GM21717 (cell line): ENCODE measurements around the gene NHERF2.
"Not testable (repeated sequence)": the region's sequence is repeated elsewhere in the genome, so short reads cannot be mapped to it uniquely, and the experiment has no call there.

Experiments
- ATAC-seq: cut with Tn5 transposase; IDR thresholded peaks from one replicate; pipeline ENCODE4 v1.9.1; 2021; ENCODE audit warnings: mild to moderate bottlenecking, moderate library complexity; ENCODE audit not compliant: unreplicated experiment

NHERF2 gene

DNA sequence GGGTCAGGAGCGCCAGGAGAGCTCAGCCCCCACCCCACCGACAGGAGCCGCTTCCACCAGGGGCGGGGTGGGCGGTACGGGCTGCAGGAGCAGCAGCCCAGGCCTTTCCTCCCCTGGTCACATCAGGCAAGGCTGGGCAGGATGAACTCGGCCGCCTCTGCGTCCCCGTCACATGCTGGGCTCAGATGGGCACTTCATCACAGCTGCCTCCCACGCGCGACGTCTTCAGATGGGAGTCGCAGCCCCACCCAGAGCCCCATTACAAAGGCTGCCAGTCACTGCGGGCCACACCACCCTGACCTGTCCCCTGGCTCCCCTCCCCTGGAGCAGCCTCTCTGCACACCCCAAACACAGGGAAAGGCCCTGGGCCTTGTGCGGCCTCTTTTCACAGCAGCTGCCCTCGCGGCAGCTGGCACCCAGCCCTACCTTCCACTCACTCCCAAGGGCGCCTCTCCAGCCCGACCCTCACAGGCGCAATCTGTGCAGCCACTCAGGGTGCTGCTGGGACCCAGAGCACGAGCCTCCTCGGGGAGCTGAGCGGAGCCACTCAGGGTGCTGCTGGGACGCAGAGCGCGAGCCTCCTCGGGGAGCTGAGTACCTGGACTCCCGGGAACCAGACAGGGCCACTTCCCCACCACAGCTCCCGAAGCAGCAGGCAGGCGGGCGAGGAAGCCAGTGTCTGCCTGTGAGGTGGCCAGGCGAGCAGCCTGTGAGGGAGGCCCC, 21.7 kb upstream of the NHERF2 start:
- ATAC-seq: no peak

DNA sequence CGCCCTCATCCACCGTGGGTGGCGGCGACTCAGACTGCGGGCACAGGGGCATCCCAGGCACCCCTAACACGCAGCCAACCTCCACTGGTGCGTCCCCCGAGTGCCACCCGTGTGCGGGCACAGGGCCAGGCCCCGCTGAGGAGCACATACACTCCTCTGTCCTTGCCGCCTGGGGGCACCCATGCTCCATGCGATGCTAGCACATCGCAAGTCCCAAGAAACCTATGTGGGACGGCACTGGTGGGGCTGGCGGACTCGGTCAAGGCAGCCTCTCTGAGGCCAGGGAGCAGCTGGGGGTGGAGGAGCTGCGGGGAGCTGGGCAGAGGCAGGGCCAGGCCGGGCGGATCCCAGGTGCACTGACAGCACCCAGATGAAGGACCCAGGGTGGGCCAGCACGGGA, 21.1 kb upstream of the NHERF2 start:
- ATAC-seq: no peak

DNA sequence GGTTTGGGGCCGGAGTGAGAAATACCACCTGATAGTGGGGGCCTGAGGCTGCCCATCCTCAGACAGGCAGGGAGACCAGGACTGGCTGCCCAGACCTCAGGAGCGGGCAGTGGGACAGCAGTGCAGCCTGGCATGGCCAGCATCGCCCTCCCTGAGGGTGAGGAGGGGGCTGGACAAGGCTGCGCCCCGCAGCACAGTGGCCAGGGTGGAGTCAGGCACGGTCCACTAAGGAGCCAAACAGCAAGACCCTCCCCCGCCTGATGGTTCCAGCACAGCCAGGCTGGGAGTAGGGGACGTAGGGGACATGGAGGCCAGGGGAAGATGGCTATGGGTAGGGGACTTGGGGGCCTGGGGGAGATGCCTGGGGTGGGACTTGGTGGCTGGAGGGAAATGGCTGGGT, 20.4 kb upstream of the NHERF2 start:
- no peak for ATAC-seq

DNA sequence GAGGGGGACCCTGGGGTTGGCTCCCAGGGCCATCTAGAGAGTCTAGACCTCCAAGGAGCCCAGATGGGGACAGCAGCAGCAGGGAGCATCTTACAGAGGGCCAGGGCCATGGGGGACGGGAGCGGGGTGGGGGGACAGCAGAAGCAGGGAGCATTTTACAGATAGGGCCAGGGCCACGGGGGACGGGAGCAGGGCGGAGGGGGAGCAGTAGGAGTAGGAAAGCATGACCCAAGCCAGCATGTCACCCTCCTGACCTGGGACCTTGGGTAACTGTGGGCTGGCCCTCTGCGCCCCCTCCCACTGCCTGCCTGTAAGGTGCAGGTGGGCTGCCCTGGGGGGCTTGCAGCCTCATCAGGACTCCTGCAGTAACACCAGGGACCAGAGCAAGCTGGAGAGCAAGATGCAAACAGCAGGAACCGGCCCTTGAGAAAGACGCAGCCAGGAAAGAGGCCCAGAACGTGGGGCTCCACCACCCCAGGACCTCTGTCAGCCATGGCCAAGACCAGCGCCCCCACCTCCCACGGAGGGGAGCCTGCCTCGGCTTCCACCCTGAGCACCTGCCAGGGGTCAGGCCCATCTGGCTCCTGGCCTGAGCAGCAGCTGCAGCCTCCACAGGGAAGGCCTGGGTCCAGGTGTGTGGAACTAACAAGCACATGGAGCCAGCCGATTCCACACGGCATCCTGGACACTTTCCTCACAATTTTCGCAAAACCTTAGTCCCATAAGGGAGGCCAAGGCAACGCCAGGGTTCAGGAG, 19.4 kb upstream of the NHERF2 start:
- ATAC-seq: no peak

DNA sequence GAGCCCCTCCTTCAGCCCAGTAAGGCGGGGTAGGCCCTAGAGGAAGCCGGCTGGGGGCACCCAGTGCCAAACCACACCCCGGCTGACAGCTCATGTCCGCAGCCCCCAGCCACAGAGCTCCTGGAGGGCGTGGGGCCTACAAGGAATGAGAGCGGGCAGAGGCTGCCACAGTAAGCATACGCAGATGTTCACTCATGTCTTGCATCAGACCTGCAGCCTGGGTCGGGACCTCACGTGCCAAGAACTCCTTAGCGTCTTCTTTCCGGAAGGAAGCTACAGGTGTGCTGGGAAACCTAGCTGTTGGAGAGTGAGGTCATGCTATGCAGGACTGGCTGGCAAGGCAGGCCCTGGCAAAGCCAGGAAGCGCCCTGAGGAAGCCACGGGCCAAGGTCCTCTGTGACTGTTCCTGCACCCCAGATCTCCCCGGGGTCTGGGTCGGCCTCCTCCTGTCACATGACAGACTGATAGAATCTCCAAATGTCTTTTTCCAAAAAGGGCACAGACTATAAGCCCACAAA, 18.6 kb upstream of the NHERF2 start:
- ATAC-seq: no peak

DNA sequence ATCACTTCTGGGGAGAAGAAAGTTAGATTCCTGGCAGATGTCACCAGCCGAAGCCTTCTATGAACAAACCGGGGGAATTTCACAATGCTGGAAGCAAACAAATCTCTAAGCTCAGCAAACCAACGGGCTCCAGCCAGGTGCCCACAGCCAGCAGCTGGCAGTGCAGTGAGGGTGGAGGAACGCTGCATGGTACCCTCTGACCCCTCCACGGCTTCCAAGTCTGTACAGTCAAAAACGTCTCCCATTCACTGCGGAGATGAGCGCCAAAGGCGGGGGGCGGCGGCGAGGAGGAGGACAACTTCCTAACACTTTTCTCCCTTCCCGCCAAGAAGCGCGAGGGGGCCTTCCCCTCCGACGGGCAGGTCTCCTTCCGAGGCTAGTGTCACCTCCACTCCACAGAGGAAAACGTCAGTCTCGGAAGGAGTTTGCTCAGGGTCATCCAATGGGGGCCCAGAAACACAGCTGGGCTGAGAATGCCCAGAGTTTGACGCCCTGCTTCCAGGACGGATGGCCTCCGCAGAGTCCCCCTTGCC, 18.0 kb upstream of the NHERF2 start:
- ATAC-seq: no peak

DNA sequence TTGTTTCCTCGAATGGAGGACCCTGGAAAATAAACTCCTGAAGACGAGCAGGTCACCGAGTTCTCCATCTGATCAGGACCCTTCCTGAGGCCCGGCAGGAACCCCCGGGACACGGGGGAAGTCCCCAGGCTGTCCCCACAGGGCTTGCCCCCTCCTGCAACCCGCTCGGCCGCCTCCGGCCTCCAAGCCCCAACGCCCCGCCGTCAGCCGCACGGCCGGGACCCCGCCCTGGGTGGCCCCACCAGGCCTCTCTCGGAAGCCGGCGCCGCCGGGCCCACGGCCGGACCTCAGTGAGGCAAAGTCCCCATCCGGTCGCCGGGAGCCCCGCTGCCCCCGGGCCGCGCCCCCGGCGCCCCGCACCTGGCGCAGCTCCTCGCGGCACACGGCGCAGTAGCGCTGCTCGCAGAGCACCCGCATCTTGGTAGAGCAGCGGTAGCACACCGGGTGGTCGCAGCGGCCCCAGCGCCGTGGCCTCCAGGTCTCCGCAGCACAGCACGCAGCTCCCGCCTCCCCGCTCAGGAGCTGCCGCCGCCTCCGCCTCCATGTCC, 17.5 kb upstream of the NHERF2 start:
- ATAC-seq: peak; percentile 20

DNA sequence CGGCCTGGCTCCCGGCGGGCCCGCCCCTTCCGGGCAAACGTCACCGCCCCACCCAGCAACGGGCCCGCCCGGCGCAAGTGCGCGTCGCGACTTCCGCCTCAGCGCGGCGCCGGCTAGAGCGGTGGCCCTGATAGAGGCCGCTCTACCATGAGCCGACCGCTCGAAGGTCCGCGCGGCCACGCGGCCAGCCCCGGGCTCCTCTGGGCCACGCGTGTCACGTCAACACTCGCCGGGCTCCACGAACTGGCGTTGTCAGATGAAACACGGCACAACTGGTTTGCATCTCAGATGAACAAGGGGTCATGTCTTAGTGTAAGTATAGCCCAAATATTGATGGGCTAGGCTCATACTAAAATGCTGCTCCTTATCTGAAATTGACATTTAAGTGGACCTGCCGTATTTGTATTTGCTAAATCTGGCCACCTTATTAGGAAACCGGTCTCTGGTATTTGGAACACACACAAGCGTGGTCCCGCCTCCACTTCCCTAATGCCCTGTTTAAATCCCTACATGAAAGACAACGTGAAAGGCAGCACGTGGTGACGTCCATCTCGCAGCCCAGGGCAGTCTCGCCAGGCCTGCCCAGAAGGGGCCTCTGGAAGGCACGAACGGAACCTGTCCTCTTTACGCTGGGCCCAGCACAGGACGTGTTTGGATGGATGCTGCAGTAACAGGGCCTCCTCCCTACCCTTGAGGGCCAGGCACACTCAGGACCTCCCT, 16.8 kb upstream of the NHERF2 start, which contains the start of gene ZNF598:
Gene ZNF598 (minus strand): TSS at position 31 of the 720 bp plus-strand sequence.
- peak; percentile 66 for ATAC-seq

DNA sequence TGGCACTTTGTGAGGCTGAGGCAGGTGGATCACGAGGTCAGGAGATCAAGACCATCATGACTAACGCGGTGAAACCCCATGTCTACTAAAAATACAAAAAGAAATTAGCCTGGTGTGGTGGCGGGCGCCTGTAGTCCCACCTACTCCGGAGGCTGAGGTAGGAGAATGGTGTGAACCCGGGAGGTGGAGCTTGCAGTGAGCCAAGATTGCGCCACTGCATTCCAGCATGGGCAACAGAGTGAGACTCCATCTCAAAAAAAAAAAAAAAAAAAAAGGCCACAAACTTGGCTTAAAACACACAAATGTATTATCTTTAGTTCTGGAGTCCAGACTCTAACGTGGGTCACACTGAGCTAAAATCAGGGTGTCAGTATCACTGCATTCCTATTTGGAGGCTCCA, 15.0 kb upstream of the NHERF2 start:
- ATAC-seq: not testable (repeated sequence)

DNA sequence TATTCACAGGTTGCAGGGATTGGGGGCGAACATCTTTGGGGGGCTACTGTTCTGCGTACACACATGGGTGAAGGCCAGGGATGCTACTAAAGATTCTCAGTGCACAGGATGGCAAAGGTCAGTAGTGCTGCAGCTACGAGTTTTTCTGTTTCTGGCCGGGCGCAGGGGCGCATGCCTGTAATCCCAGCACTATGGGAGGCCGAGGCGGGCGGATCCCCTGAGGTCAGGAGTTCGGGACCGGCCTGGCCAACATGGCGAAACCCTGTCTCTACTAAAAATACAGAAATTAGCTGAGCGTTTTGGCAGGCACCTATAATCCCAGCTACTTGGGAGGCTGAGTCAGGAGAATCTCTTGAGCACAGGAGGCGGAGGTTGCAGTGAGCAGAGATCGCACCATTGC, 13.2 kb upstream of the NHERF2 start:
- ATAC-seq: no peak

DNA sequence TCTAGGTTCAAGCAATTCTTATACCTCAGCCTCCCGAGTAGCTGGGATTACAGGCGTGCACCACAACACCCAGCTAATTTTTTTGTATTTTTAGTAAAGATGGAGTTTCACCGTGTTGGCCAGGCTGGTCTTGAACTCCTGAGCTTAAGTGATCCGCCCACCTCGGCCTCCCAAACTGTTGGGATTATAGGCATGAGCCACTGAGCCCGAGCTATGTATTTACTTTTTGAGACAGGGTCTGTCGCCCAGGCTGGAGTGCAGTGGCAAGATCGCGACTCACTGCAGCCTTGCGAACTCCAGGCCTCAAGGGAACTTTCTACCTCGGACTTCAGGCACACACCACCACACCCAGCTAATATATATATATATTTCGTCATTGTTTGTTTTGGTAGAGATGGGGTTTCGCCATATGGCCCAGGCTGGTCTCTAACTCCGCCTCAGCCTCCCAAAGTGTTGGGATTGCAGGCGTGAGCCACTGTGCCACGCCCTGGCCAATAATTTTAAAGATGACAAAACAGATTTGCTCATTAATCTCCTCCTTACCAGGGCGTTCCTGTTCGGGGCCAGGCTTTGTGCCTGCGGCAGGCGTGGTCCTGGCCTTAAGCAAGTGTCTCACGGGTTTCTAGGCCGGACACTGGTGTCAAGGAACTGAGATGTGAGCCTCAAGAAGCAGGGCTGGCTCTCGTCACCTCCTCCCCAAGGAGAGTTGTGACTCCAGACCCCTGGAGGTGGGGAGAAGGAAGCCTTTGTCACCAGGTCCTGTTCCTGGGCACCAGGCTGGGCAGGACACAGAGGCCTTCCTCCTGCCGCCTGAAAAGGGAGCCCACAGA, 11.4 kb upstream of the NHERF2 start:
- no peak for ATAC-seq

DNA sequence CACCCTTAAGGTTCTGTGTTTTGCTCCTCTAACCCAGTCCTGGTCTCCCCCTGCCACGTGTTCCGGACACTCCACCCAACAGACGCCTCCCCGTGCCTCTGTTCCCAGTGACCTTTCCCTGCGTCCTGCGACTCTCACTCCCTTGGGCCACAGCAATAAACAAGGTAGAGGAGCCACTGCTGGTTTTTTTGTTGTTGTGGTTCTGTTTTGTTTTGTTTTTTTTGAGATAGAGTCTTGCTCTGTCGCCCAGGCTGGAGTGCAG, 10.8 kb upstream of the NHERF2 start:
- ATAC-seq: no peak

DNA sequence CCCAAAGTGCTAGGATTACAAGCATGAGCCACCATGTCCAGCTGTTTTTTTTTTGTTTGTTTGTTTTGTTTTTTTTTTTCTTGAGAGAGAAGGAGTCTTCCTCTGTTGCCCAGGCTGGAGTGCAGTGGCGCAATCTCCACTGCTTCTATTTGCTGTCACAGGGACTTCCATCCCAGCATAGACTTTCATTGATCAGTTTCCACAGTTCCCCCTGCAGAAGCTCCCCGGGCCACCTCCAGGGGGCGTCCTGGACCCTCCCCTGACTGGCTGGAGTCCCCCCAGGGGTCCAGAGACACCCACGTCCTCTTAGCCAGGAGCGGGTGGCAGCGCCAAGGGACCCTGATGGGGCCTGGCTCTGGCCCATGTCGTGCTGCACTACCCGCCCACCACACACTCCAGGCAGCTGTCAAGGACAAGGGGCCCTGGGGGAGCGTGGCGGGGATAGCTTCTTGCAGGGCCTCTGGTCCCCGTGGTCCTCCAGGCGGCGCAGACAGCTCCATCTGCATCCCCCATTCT, 10.2 kb upstream of the NHERF2 start:
- no peak for ATAC-seq

DNA sequence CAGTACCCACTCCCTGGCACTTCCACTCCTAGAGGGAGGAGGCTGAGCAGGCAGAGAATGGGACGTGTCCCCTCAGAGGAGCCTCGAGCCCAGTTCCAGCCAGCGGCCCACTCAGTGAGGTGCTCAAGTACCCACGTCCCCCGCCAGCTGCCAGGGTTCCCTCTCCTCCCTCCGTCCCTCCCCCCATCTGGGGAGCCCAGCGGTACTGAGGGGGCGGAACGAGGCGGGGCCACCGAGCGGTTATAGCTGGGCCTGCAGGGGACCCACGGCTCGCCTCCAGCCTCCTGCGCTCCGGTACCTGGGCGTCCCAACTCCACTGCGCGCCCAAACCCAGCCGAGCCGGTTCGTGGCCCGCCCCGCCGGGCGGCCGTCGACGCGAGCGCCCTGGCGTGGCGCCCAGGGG, 7.2 kb upstream of the NHERF2 start, which contains the start of gene NPW:
Gene NPW (plus strand): TSS at position 268 of the 403 bp plus-strand sequence.
- no peak for ATAC-seq

DNA sequence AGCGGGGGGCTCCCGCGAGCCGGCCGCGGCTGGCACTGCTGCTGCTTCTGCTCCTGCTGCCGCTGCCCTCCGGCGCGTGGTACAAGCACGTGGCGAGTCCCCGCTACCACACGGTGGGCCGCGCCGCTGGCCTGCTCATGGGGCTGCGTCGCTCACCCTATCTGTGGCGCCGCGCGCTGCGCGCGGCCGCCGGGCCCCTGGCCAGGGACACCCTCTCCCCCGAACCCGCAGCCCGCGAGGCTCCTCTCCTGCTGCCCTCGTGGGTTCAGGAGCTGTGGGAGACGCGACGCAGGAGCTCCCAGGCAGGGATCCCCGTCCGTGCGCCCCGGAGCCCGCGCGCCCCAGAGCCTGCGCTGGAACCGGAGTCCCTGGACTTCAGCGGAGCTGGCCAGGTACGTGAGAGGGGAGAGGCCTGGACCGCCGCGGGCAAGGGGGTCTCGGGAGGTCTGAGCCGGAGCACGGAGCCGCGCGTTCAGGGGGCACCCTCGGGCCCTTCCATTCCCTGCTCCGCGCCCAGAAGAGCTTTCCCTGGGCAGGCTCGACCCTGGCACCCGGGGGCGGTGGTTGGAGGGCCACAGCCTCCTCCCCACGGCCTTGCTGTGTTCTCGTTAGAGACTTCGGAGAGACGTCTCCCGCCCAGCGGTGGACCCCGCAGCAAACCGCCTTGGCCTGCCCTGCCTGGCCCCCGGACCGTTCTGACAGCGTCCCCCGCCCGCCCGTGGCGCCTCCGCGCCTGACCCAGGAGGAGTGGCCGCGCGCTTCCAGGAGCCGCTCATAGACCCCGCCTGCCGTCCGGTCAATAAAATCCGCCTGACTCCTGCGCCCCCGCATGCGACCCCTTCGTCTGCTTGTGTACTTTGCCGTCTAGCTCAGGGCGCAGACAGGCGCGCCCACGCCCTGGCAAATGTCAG, 6.5 kb upstream of the NHERF2 start:
- no peak for ATAC-seq

DNA sequence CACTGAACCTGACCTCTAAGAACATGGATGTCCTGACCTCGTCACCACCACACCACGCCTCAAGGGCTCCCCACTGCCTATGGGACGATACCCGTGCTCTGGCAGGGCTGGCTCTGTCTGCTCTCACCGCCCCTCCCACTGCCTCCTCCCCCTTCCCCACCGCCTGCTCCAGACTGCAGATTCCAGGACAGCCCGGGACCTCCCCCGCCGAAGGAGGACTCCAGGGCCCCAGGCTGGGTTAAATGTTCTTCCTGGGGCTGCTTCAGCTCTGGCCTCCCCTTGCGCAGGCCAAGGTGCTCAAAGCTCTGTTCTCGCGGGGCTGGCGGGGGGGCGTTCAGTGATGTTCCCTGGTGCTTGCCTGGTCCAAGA, 4.0 kb upstream of the NHERF2 start:
- ATAC-seq: peak; percentile 19

DNA sequence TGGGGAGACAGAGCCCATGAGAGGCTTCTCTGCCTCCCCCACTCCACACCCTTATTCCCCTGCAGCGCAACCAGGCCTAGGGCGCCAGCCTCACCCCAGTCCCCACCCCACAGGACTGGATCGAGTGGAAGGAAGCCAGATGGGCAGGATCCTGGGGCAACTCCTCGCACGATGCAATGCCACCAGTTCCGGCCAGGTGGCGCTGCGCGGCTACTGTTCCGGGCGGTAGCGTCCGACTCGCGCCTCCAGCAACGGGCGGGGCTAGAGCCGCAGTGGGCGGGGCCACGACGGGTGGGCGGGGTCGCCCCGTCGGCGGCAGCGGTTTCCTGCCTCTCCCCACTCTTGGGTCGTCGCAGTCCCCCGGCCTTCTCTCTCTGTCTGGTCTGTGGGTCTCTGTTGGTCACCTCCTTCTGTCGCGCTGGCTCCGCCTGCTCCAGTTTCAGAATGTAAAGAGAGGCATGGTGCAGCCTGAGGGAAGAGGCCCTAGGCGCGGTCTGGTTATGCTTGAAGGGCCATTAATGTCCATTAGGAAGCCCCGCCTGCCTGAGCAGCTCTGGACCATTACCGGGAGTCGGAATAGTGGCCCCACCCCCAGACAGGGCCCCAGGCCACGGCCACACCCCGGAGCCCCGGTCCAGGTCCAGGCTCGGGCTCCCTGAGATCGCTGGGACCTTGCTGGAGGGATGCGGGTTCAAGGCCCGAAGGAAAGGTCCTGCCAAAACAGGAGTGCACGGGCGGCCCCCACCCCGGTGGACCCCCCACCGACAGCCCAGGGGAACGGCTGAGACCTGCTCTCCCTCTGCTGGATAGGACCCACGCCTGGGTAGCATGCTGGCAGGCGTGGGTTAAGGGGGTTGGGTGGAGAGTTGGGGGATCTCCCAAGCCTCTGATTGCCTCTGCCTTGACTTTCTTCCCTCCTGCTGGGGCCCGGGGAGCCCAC, 3.3 kb upstream of the NHERF2 start:
- peak; percentile 74 for ATAC-seq

DNA sequence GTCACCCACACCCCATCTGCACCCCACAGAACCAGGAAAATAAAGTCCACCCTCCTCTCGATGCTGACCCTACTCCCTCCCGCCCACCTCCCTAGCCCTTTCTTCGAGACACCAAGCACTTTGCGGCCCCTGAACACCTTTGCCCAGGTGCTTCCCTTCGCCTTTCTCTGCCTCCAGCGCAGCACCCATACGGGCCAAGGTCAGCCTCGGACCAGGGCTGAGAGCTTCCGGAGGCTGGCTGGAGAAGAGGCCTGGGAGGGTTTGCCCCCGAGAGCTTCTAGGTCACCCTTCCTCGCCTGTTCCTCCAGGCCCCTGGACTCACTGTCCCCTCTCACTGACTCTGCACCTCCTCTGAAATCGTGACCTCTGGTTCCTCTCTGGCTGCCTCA, 2.7 kb upstream of the NHERF2 start:
- no peak for ATAC-seq
